ENCODE results near the gene GAPDHS. TPM values are rescaled to one million over a fixed set of nuclear protein-coding genes. Genes with fewer than 3 reads are reported as not detected.

The GAPDHS gene
- not detected in 2 replicates for total RNA-seq (2014; rRNA removed)
- Bru-seq, nascent RNA: not detected
- not detected for BruChase-seq, experiment 1, labeled RNA remaining after a 6-hour chase
- not detected for BruChase-seq, experiment 2, labeled RNA remaining after a 2-hour chase
- long read RNA-seq: 0 reads

- H3K36me3 ChIP-seq (ENCODE audit: low read depth, low read length): no peaks in the 10 kb centered on the region
- H3K4me2 ChIP-seq (ENCODE audit: low read length): no peak within 1 kb of the TSS
- intact Hi-C loops (cut with micrococcal nuclease): no loop called here
- H3K79me2 ChIP-seq (ENCODE audit: low read length): no peaks in the 10 kb centered on the region
- H3K27ac ChIP-seq (ENCODE audit: low read length): no peak within 1 kb of the TSS
- H3K9me2 ChIP-seq (replicated peaks; ENCODE audit: low read length): no peaks in the 10 kb centered on the region
- peaks cover 3% of the 10 kb centered on the region; the same call in 1 of the 2 replicates for H3K4me1 ChIP-seq (ENCODE audit: insufficient read depth, low read length)
- no peak within 1 kb of the TSS for H2AFZ ChIP-seq (ENCODE audit: low read length)
- TF ChIP-seq EZH2phosphoT487 (IDR thresholded peaks at IDR 0.05; ENCODE audit: borderline replicate concordance, low read length): no peak
- no peak for TF ChIP-seq EZH2 (IDR thresholded peaks at IDR 0.05; ENCODE audit: low read length, unreplicated experiment)
- no peak for TF ChIP-seq CTCF (conservative IDR thresholded peaks at IDR 0.05; ENCODE audit: low read depth, low read length)
- H3K9me3 ChIP-seq (ENCODE audit: low read length): no peaks in the 10 kb centered on the region
- DNase-seq (no peak), ATAC-seq (no peak)
- H3K9ac ChIP-seq (ENCODE audit: low read length): no peak within 1 kb of the TSS
- CTCF ChIA-PET: no interaction called here
- no peak within 1 kb of the TSS for H3K4me3 ChIP-seq (ENCODE audit: low read length)
- no peaks in the 10 kb centered on the region for H3F3A ChIP-seq (ENCODE audit: low read length, unreplicated experiment)
- BruUV-seq (replicated peaks): no TSS peak
- POLR2A ChIA-PET (ENCODE audit: unreplicated experiment): no interaction called here
- H4K20me1 ChIP-seq (ENCODE audit: low read length): no peaks in the 10 kb centered on the region
- H3K27me3 ChIP-seq (ENCODE audit: low read length): no peaks in the 10 kb centered on the region
Observed at GRCh38 chr19:35533201-35533821, at the start of gene GAPDHS. GAPDHS (plus strand) TSS chr19:35533456; CDS start chr19:35533528, 72 bp downstream.

- Histone ChIP-seq H4K20me1 (ENCODE audit: low read length) (no peaks in the 10 kb centered on the region), H3K9me2 (replicated peaks; ENCODE audit: low read length) (no peaks in the 10 kb centered on the region), H3K36me3 (ENCODE audit: low read depth, low read length) (no peaks in the 10 kb centered on the region), H3K9ac (ENCODE audit: low read length) (no peak overlapping the region), H3K27ac (ENCODE audit: low read length) (no peak overlapping the region), H3K4me3 (ENCODE audit: low read length) (no peak overlapping the region), H3K4me1 (ENCODE audit: insufficient read depth, low read length) (no peaks in the 10 kb centered on the region), H3K79me2 (ENCODE audit: low read length) (no peaks in the 10 kb centered on the region), H3K9me3 (ENCODE audit: low read length) (no peaks in the 10 kb centered on the region), H3K4me2 (ENCODE audit: low read length) (no peak overlapping the region), H3K27me3 (ENCODE audit: low read length) (no peaks in the 10 kb centered on the region), H3F3A (ENCODE audit: low read length, unreplicated experiment) (no peaks in the 10 kb centered on the region), H2AFZ (ENCODE audit: low read length) (no peak overlapping the region)
- ChIA-PET POLR2A (ENCODE audit: unreplicated experiment) (no interaction called here), CTCF (no interaction called here)
- no peak for TF ChIP-seq CTCF (conservative IDR thresholded peaks at IDR 0.05; ENCODE audit: low read depth, low read length)
- no peak for TF ChIP-seq EZH2 (IDR thresholded peaks at IDR 0.05; ENCODE audit: low read length, unreplicated experiment)
- no peak for TF ChIP-seq EZH2phosphoT487 (IDR thresholded peaks at IDR 0.05; ENCODE audit: borderline replicate concordance, low read length)
- no peak for DNase-seq
- intact Hi-C loops (cut with micrococcal nuclease): no loop called here
- ATAC-seq: no peak
- BruUV-seq (replicated peaks): no TSS peak
Observed at GRCh38 chr19:35484252-35485036, 48.8 kb upstream of the GAPDHS start.

GRCh38 chr19:35486268-35486708, 47.0 kb upstream of the GAPDHS start:
- ATAC-seq (no peak), DNase-seq (no peak)
- Histone ChIP-seq H2AFZ (ENCODE audit: low read length) (no peak overlapping the region), H3K4me2 (ENCODE audit: low read length) (no peak overlapping the region), H3K4me1 (ENCODE audit: insufficient read depth, low read length) (no peaks in the 10 kb centered on the region), H3K9ac (ENCODE audit: low read length) (no peak overlapping the region), H3K4me3 (ENCODE audit: low read length) (no peak overlapping the region), H3K79me2 (ENCODE audit: low read length) (no peaks in the 10 kb centered on the region), H3K27ac (ENCODE audit: low read length) (no peak overlapping the region), H3K36me3 (ENCODE audit: low read depth, low read length) (no peaks in the 10 kb centered on the region), H3F3A (ENCODE audit: low read length, unreplicated experiment) (no peaks in the 10 kb centered on the region), H3K27me3 (ENCODE audit: low read length) (no peaks in the 10 kb centered on the region), H3K9me2 (replicated peaks; ENCODE audit: low read length) (no peaks in the 10 kb centered on the region), H4K20me1 (ENCODE audit: low read length) (no peaks in the 10 kb centered on the region), H3K9me3 (ENCODE audit: low read length) (no peaks in the 10 kb centered on the region)
- ChIA-PET CTCF (no interaction called here), POLR2A (ENCODE audit: unreplicated experiment) (no interaction called here)
- no peak for TF ChIP-seq EZH2 (IDR thresholded peaks at IDR 0.05; ENCODE audit: low read length, unreplicated experiment)
- TF ChIP-seq EZH2phosphoT487 (IDR thresholded peaks at IDR 0.05; ENCODE audit: borderline replicate concordance, low read length): no peak
- no peak for TF ChIP-seq CTCF (conservative IDR thresholded peaks at IDR 0.05; ENCODE audit: low read depth, low read length)
- BruUV-seq (replicated peaks): no TSS peak
- intact Hi-C loops (cut with micrococcal nuclease): no loop called here

All from PC-3 (cell line).